HG02610 (cell line): ENCODE measurements around the gene SIRPB2.
"Not testable (repeated sequence)": the region's sequence is repeated elsewhere in the genome, so short reads cannot be mapped to it uniquely, and the experiment has no call there.

Source experiments
- ATAC-seq: cut with Tn5 transposase; IDR thresholded peaks from one replicate; pipeline ENCODE4 v1.9.1; 2021; ENCODE audit warnings: mild to moderate bottlenecking, moderate library complexity; ENCODE audit not compliant: unreplicated experiment

SIRPB2 gene

DNA sequence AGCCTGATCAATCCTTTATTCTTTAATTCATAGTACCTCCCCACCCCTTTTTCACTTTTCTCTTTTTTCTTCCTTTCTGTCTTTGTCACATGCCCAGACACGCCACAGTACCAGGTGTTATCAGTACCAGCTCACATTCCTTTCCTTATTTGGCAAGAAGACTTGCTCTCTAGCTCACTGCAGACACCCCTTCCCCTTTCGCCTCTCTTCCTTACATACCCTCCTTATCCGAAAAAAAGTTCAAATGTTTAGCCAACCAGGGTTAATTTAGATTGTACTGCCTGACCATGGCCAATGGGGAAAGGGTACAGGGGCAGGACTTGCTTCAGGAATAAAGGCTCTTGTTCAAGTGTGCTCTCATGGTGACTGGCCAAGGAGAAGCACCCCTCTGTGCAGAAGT is 9.3 kb upstream of the SIRPB2 start:
- no peak for ATAC-seq

DNA sequence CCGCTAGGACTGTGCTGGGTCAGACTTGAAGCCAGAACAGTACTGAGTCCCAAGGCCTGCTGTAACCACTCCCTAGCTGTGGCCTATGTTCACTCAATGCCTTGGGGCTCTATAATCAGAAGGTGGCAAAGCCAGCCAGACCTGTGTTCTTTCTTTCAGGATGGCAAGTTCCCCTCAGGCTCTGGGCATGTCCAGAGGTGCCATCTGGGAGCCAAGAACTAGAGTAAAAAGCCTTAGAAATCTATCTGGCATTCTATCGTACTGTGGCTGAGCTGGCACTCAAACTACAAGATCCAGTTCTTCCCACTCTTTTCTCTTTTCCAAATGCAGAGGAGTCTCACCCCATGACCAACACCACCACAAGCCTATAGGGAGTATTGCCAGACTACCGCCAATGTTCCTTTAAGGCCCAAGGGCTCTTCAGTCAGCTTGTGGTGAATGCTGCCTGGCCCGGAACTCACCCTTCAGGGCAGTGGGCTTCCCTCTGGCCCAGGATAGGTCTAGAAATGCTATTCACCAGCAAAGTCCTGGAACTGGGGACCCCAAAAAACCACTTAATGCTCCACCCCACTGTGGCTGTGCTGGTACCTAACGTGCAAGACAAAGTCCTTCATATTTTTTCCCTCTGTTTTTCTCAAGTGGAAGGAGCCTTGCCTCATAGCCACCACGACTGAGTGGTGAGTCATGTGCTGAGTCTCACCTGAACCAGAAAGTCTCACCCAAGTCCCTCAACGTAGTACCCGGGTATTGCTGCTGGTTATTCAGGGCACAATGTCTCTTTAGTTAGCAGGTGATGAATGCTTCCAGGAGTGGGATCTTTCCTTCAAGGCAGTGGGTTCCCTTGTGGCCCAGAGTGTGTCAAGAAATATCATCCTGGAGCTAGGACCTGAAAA is 8.6 kb upstream of the SIRPB2 start:
- no peak for ATAC-seq

GRCh38 chr20:1497371-1497770 is 6.2 kb upstream of the SIRPB2 start:
- not testable (repeated sequence) for ATAC-seq

- ATAC-seq = no peak
These were observed 5.7 kb upstream of the SIRPB2 start for GRCh38 chr20:1496930-1497329.

GRCh38 chr20:1494436-1494835 is 3.2 kb upstream of the SIRPB2 start:
- no peak for ATAC-seq

DNA sequence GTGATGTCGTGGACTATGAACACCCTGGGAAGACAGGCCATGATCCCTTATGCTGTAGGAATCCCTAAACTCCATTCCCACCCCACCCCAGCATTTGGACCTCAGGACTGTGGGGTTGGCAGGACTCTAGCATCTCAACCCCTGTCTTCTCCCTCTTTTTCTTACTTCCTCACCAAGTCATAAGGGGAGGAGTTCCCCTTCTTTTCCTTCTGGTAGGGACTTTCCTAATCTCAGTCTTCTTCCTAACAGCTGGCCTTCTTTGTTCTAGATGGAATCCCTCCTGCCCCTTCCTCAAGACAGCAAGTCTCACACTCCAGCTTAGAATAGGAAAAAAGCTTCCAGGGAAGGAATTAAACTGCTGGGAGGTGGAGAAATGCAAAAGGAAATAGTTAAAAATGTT is 2.3 kb upstream of the SIRPB2 start:
- ATAC-seq = no peak

- ATAC-seq = no peak
These were observed 831 bp upstream of the SIRPB2 start for GRCh38 chr20:1491860-1492642.

GRCh38 chr20:1490643-1491195 is 501 bp downstream of the SIRPB2 start:
- no peak for ATAC-seq

DNA sequence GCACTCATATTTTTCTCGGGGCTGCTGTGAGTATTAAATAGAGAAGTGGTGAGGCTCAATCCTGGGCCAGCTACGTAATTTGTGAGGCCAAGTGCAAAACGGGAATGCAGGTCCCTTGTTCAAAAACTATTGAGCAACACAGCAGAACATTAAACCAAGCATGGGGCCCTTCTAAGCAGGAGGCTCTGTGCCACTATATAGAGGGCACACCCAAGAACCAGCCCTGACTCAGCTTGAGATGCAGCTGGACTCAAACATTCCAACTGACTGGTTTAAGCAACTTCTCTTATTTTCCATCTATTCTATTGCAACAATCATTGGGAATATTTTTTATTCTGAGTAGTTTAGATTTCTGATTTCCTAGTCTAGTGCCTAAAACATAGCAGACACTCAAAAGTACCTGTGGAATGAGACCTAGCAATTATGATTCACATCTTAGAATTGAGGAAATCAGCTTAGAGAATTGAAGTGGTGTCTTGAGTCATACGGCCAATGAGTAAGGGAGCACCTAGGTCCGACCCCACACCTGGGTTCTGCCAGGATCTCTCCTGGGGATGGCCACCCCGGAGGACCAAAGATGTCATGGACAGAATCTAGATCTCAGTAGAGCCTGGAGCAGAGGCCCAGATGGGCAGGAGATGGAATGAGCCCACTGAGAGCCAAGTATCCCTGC is 1.3 kb downstream of the SIRPB2 start:
- no peak for ATAC-seq

DNA sequence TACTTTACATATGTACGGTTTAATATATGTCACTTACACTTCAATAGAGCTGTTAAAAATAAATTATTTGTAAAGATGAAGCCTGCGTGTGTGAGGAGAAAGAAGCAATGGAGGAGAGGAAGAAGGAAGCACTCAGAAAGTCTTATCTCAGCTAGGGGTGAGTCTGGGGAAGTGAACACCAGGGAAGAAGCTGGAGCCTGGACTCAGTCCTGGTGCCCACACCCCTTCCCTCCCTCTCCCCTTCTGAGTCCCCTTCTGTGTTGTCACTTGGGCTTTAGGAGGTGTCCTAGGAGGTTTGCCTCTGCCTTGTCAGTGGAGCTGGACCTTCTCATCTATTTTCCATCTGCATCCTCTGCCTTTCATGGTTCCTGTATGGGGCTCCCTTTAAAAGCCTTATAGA is 1.9 kb downstream of the SIRPB2 start:
- no peak for ATAC-seq

DNA sequence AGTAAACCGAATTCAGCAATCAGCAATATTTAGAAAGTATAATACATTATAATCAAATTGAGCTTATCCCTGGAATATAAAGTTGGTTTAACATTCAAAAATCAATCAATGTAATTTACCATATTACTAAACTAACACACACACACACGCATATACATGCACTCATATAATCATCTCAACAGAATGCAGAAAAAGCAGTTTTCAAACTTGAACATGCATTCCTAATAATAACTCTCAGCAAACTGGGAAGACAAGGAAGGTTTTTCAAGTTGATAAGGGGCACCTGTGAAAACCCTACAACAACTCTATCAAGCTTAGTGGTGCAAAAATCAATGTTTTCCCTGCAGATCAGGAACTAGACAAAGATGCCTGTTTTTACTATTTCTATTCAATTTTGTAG is 4.7 kb downstream of the SIRPB2 start:
- no peak for ATAC-seq

GRCh38 chr20:1484438-1485116 is 6.6 kb downstream of the SIRPB2 start:
- ATAC-seq = no peak

DNA sequence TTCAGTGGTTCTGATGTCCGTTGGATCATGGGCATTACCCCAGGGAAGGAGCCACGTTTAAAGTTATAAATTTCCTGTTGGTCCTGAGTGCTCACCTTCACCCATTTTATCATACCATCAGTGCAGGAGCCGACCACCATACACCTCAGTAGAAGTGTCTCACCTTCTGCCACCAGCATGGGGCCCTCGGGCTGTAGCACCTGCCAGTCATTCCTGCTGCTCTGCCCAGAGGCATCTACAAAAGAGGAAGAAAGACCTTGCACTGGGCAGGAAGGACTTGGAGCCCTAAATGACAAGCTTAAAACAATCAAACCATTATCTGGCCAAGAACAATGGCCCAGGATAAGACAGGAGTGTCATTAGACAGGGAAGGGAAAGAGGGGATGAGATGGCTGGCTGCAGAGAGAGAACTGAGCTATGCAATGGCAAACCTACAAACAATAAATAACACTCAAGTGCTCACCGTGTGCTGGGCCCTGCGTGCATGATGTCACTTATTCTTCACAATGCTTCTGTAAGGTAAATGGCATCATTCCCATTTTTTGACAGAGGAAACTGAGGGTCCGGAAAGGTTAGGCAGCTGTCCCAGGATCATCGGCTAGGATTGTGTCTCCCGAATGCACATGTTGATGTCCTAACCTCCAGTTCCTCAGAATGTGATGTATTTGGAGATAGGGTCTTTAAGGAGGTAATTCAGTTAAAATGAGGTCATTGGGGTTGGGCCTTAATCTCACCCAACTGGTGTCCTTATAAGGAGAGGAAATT is 11.2 kb downstream of the SIRPB2 start:
- ATAC-seq = no peak

- ATAC-seq = no peak
These were observed 12.7 kb downstream of the SIRPB2 start for GRCh38 chr20:1478566-1478965.

GRCh38 chr20:1477896-1478490 is 13.2 kb downstream of the SIRPB2 start:
- ATAC-seq = no peak

GRCh38 chr20:1474817-1475603 is 16.2 kb downstream of the SIRPB2 start:
- no peak for ATAC-seq

GRCh38 chr20:1474325-1474724 is 16.9 kb downstream of the SIRPB2 start:
- ATAC-seq = no peak

- no peak for ATAC-seq
These were observed 17.7 kb downstream of the SIRPB2 start for GRCh38 chr20:1473246-1474220.
